D721Med (cell line): ENCODE data around the gene SLC26A3.
A peak's percentile ranks its signal among the peaks of the same experiment; 100 is the strongest.

Experiments
- DNase-seq: peaks from one replicate; pipeline ENCODE4 v3.0.0; 2011; ENCODE audit warnings: low spot score; ENCODE audit not compliant: insufficient read length
- FAIRE-seq: peaks from 2 replicates; lab custom pipeline; 2011; peaks lifted over from hg19 to GRCh38; lab: Jason Lieb, UNC
- TF ChIP-seq, protein P1 (sequence below): IDR thresholded peaks from 2 replicates; pipeline ENCODE4 v1.5.1; 2012; ENCODE audit warnings: mild to moderate bottlenecking, control low read depth; ENCODE audit not compliant: insufficient read depth; ENCODE audit errors: missing control alignments

SLC26A3 gene

DNA sequence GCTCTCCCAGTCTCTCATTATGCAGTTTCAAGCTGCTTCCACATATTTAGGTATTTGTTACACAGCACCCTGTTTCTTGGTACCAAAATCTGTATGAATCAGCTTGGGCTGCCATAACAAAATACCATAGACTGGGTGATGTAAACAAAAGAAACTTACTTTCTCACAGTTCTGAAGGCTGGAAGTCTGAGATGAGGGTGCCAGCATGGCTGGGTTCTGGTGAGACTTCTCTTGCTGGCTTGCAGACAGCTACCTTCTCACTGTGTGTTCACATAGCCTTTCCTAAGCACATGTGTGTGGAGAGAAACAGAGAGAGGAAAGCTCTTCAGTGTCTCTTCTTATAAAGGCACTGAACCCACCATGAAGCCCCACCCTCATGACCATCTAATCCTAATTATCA lies 74.7 kb downstream of the SLC26A3 start:
- DNase-seq (no peak), FAIRE-seq (no peak)
- TF ChIP-seq, protein P1, sequence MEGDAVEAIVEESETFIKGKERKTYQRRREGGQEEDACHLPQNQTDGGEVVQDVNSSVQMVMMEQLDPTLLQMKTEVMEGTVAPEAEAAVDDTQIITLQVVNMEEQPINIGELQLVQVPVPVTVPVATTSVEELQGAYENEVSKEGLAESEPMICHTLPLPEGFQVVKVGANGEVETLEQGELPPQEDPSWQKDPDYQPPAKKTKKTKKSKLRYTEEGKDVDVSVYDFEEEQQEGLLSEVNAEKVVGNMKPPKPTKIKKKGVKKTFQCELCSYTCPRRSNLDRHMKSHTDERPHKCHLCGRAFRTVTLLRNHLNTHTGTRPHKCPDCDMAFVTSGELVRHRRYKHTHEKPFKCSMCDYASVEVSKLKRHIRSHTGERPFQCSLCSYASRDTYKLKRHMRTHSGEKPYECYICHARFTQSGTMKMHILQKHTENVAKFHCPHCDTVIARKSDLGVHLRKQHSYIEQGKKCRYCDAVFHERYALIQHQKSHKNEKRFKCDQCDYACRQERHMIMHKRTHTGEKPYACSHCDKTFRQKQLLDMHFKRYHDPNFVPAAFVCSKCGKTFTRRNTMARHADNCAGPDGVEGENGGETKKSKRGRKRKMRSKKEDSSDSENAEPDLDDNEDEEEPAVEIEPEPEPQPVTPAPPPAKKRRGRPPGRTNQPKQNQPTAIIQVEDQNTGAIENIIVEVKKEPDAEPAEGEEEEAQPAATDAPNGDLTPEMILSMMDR = no peak

DNA sequence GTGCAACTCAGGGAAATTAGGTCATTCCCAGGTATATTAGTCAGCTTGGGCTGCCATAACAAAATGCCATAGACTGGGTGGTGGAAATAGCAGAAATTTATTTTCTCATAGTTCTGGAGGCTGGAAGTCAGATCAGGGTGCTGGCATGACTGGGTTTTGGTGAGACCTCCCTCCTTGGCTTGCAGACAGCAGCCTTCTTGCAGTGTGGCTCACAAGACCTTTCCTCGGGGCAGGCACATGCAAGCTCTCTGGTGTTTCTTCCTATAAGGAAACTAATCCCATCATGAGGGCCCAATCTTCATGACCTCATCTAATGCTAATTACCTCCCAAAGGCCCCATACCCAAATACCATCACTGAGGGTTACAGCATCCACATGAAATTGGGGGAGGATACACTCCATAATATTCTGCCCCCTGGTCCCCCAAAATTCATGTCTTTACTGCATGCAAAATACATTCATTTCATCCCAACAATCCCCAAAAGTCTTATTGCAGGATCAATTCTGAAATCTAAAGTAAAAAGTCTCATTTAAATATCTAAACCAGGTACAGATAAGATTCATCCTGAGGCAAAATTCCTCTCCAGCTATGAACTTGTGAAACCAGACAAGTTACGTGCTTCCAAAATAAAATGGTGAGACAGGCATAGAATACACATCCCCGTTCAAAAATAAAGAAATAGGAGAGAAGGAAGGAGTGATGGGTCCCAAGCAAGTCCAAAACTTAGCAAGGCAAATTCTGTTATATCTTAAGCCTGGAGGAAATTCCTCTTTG lies 76.5 kb downstream of the SLC26A3 start:
- DNase-seq = no peak
- TF ChIP-seq, protein P1 = no peak
- no peak for FAIRE-seq

DNA sequence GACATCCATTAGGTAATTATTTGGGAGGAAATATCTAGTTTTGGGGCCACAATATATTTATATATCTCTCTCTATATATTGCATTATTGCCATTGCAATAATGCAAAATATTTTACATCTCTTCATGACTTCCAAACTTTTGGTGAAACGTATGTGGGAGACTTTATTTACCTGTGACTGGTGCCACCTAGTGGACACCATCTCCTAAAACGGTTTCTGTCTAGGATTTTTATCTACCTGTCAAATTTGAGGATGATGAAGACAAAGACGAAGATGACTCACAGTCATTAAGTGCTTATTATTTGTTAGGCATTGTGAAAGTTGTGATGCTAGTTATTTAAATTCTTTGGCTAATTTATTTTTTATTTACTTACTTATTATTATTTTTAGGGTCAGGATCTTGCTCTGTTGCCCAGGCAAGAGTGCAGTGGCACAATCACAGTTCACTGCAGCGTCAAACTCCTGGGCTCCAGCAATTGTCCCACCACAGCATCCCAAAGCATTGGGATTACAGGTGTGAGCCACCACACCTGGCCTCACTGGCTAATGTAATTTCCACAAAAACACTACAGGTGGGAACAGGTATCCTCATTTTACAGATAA lies 77.8 kb downstream of the SLC26A3 start:
- DNase-seq (peak; percentile 24), FAIRE-seq (peak; percentile 71)
- TF ChIP-seq, protein P1 = peak; percentile 72

DNA sequence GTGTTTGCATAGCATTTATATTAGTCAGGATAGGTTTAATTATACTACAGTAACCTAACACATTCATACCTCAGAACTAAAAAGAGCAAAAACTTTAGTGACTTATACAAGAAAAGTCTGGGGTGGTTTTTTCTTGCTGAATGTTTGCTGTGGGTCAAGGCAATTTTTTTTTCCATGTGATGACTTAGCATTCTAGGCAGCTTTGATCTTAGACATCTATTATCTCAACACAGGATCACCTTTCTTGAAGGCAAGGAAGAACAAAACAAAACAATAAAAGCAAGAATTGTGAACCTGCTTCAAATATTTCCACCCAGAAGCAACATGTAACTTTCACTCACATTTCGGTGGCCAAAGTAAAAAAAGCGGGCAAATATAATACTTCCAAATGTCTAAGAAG lies 79.8 kb downstream of the SLC26A3 start:
- DNase-seq (no peak), FAIRE-seq (no peak)
- TF ChIP-seq, protein P1 = no peak

DNA sequence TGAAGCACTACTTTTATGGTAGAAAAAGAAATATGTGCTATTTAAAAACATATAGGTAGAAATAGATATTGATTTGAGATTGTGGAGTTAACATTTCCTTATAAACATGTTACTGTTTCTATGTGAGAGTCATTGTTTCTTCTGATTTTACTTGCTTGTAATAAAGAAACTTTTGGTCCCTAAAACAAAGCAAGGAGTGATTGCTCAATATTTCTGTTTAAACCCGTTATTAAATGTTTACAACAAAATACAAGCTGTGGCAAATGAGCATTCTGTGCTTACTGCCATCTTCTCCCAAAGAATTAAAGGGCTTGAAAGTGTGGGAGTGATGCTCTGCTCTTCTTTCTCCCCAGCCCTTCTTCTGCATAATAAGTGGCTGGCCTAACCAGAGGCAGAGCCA lies 81.7 kb downstream of the SLC26A3 start:
- TF ChIP-seq, protein P1 = no peak
- no peak for FAIRE-seq
- DNase-seq = no peak

DNA sequence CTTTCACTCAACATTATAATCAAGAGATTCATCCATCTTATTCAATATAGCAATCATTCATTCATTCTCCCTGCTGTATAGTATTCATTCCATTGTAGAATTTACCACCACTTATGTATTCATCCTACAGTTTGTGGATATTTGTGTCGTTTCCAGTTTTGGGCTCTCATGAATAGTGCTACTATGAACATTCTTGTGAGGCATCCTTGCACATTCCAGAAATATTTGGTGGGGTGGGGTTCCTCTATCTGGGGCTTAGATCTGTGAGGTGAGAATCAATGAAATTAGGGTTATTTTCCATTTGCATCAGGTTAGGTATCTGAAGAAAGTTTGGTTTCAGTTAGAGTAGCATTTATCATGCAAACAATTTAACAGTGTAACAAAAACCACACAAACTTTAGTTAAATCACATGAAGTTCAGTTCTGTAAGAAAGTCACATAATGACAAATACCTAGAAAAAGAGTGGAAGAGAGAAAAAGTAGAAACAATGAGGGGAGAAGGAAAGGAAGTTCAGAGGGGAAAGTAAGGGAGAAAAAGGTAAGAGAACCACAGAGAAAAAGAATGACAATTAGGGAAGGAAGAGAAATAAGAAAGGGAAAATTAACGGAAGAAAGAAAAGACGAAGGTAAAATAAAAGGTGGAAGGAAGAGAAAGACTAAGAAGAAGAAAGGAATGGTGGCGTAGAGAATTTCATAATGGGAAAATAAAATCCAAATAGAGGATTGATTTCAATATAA lies 84.4 kb downstream of the SLC26A3 start:
- FAIRE-seq = no peak
- TF ChIP-seq, protein P1 = no peak
- no peak for DNase-seq
